GM18520 (cell line): Measurements from ENCODE around the gene SCLY.

Source experiments
- ATAC-seq: cut with Tn5 transposase; IDR thresholded peaks from one replicate; pipeline ENCODE4 v1.9.1; 2021; ENCODE audit not compliant: unreplicated experiment

The SCLY gene

DNA sequence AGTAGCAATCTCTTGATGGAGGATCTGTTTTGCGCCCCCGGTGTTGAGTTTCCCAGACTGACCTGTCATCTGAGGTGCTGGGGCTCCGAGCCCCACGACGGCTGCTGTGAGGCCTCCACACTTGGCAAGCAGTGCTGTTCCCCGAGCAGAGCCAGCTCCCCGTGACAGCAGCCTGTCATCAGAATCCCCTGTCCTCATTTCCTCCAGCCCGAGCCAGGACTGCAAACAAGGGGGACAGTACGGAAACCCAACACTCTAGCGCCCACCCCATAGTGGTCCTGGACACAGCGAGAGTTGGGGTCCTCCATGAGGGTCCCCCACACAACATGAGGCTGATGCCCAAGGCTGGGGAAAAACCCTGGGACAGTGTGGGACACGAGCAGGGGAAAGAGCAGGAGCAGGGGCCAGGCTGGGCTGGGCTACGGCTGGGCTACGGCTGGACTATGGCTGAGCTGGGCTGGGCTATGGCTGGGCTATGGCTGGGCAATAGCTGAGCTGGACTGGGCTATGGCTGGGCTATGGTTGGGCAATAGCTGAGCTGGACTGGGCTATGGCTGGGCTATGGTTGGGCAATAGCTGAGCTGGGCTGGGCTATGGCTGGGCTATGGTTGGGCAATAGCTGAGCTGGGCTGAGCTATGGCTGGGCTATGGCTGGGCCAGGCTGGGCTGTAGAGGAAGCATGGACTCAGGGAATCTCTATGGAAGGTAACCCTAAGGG lies 76.2 kb downstream of the SCLY start:
- ATAC-seq = no peak

DNA sequence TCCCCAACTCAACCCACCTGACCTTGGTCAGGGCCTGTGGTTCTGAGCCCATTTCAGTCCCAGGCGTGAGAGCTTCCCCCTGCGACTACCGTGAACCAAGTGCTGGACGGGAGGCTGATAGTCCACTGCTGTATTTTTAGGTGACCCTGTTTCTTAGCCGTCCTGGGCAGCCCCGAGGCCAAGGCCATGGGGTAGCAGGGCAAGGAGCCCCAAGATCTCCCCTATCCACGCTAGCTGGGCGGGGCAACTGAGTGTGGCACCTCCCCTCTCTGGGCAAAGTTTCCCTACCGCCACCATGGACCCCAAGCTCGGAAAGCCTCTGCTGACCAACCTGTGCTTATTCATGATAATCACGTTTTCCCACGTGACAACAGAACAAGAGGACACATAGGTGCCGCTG lies 77.1 kb downstream of the SCLY start:
- no peak for ATAC-seq

DNA sequence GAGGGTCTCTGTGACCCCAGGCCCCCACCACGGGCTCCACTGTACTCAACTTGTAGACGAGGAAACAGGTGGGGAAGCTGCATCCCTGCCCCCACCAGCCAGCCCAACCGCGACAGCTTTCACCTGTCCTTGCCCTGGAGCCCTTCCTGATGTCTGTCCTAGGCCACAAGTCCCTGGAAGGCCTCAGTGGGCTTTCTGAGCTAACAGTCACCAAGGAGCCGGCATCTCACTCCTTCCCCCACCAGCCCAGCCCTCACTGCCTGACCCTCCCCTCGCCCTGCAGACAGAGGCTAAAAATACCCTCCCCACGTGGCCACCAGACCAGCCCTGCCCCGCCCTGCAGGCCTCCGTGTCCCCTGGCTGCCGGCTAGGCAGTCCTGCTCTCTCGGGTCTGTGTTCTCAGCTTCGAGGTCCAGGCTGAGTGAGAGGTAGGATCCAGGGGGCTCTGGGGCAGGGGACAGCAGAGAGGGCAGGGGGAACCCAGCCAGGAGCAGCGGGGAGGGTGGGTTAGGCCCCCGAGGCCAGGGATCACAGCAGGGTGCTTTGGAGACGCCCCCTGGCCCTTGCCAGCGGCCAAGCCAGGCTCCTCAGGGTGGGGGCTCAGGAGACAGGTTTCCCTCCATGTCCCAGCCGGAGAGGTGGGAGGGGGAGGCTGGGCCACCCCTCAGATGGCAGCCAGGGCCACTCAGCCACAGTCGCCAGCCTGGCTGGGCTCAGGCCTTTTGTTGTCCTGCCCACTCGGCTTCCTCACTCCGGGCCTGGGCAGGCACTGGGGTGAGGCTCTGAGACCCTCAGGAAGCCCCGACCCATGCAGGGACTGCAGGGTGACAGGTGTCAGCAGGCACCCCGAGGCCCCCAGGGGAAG lies 77.8 kb downstream of the SCLY start, which contains the start of gene KLHL30:
KLHL30 (plus strand) TSS at position 338 of the 865 bp plus-strand sequence. CDS start 2,087 bp downstream, outside the sequence.
- no peak for ATAC-seq

DNA sequence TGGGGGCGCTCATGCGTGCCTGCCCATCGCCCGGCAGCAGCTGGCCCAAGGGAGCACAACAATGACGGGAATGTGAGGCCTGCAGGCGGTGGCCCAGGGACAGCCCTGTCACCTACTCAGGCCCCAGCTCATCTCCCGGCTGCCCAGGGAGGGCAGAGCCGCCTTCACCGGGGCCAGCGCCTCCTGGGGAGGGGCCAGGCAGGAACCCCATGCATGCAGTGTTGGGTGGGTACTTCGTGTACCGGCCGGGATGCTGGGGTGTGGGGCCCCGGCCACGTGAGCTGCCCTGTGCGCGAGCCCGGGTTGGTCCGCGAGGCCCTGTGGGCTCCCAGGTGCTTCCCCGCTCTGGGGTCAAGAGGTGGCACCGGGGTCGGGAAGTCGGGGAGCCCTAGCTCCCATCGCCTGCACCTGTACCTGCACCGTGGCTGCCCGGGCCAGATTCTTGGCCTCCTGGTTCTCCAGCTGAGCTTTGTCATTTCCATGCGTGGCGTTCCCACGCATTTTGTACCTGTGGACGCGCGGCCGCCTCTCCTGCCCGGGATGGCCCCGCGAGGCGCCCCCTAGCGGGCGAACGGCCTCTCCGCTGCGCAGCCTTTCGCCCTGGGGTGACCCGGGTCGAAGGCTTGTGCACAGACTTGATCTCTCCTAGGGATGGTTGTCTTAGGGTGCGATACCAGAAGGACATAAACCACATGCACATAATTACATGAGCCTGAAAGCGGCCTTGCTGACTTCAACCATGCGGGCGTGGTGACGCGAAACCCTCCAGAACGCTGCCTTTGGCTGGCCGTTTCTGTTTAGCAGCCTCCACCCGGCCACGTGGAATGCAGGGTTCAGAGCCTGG lies 78.6 kb downstream of the SCLY start:
- ATAC-seq = no peak

DNA sequence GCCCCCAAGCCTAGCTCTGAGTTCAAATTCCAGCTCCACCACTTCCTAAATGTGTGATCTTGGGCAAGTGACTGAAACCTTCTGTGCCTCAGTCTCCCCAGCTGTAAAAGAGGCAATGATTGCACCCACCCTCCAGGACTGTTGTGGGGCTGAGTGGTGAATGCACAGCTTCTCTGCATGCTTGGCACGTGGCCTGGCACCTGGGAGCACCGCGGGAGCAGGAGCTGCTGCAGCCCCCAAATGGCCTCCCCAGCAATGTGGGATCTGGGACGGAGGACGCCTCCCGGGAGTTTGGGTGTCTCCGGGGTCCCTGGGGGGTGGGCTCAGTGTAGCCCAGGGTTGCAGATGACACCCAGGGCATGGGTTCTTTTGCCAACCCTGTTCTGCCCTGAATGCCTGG lies 79.2 kb downstream of the SCLY start:
- ATAC-seq = no peak

DNA sequence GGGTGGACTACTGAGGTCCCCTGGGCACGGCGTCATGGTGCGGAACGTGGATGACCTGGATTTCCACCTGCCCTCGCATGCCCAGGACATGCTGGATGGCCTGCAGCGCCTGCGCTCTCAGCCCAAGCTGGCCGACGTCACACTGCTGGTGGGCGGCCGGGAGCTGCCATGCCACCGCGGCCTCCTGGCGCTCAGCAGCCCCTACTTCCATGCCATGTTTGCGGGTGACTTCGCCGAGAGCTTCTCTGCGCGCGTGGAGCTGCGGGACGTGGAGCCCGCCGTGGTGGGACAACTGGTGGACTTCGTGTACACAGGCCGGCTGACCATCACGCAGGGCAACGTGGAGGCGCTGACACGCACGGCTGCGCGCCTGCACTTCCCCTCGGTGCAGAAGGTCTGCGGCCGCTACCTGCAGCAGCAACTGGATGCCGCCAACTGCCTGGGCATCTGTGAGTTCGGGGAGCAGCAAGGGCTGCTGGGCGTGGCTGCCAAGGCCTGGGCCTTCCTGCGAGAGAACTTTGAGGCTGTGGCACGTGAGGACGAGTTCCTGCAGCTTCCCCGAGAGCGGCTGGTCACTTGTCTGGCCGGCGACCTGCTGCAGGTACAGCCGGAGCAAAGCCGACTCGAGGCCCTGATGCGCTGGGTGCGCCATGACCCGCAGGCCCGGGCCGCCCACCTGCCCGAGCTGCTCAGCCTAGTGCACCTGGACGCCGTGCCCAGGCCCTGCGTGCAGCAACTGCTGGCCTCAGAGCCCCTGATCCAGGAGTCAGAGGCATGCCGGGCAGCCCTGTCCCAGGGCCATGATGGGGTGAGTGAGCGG lies 80.1 kb downstream of the SCLY start:
- ATAC-seq = no peak

DNA sequence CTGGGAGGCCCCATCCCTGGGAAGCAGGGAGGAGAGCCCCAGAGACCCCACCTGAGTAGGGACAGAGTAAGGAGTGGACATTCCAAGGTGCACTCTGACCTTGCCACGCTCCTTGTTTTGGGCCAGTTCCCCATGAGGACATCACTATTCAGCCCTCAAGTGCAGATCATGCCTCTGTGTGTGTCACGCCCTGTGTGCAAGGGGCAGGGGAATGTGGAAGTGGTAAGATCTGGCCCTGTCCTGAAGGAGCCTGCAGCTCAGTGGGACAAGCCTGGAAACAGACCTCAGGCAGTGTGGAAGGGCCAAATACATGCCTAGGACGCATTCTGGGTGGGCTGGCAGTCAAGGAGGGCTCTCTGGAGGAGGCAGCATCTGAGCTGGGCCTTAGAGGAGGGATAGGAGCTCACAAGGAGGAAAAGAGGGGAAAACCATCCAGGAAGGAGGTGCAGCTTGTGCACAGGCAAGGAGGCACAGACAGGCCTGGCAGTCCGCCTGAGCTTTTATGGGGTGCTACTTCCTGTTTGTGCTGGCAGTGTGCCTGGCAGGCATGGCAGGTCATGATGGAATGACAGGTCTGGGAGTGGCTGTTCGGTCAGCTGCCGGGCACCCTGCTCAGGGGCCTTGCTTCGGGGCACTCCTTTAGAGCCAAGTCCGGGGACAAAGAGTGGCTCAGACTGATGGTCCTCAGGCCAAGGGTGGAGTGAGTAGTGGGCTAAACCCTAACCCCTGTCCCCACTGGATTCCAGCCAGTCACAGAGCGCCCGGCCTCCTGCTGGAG lies 80.9 kb downstream of the SCLY start:
- no peak for ATAC-seq

DNA sequence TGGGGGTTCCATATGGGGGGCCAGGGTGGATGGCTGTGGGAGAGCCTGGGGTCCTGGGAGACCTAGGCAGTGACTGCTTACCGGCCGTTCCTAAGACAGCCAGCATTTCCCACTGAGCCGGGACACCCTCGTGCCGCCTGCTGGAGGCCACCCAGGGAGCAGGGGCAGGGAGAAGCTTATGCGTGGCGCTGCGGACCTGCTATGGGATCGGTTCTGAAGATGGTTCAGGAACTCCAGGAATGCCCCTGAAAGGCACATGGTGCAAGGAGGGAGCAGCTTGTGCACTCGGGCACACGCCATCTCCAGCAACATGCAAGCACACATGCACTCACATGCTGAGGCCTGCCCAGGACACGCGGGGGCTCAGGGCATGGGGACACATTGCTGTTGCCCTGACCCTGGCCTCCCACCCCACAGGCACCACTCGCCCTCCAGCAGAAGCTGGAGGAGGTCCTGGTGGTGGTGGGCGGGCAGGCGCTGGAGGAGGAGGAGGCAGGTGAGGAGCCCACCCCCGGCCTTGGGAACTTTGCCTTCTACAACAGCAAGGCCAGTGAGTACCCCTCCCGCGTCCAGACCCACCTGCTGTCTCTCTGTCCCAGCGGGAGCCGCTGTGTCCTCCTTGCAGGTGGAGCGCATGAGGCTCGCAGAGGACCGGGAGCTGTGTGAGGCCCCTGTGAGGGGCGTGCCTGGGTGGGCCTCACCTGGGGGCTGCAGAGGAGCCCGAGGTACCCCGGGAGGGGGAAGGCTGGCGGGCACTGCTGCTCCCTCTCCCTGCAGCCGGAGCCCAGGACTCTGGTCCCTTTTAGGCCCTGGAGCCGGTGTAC lies 81.8 kb downstream of the SCLY start:
- ATAC-seq = no peak

DNA sequence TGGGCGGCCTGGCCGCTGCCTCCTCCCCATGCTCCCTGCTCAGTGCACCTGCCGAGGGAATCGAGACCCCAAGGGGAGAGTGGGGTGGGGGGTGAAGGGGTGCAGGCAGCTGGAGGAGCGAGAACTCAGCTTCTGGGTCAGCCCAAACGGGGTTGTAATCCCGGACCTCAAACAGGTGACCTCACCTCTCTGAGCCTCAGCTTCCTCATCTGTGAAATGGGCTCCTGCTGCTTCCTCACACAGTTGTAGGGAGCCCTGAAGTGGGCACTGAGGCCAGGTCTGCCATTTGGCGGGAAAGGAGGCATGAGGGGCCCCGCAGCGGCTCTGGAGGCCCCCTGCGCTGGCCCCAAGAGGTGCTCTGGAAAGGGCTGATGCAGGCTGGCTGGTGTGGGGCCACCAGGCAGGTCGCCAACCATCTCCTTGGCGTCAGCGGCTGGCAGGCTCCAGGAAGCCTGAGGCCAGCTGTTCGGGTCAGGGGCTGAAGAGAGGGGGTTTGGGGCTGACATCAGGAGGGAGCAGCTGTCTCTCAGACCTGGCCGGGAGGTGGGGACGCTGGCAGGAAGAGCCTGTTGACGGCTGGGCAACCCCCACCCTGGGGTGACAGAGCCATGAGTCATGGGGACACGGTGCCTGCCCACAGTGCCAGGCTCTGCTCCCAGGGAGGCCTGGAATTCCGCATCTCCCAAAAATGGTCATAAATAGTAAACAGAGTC lies 82.6 kb downstream of the SCLY start:
- no peak for ATAC-seq

DNA sequence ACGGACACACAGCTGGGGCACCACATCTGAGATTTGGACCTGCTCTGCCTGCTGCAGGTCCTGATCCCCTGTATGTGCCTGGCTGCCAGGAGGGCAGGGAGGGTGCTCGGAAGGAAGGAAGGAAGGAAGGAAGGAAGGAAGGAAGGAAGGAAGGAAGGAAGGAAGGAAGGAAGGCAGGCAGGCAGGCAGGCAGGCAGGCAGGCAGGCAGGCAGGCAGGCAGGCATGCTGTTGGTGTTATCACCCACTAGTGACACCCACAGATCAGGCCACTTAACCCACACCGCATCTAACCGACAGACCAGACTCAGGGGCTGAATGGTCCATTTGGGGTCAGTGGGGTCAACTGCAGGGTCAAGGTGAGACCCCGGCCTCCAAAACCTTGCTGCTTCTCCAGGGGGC lies 83.5 kb downstream of the SCLY start:
- ATAC-seq = no peak

DNA sequence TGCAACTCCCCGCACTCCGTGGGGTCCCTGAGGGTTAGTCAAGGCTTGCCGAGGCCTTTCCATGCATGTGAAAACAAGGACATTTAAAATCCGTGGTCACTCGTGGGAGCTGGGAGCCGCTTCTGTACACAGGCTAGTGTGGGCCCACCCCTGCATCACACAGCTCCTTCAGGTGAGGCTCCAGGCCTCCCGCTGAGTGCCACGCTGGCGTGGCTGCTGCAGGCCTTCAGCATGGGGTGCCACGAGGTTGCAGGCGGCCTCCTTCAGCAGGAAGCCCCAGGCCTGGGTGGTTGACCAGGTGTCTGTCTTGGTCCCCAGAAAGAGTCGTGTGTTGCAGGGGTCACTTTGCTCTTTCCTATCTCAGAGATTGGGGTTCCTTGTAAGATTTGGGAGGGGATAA lies 84.2 kb downstream of the SCLY start:
- ATAC-seq = no peak

DNA sequence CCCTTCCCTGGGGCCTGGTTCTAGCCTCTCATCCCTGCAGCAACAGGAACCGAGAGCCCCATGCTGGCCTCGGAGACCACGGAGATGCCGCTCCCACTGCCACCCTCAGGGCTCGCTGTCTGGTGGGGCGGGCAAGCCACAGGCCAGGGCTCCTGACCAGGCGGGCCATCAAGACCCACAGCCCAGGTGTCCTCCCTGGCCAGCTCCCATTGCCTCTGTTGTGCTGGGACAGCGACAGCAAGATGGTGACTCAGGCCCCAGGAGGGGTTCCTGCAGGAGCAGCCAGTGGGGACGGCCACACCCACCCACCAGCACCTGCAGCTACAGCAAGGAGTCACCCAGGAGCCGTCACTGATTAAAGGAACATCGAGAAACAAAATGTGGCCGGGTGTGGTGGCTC lies 85.0 kb downstream of the SCLY start:
- ATAC-seq = no peak

DNA sequence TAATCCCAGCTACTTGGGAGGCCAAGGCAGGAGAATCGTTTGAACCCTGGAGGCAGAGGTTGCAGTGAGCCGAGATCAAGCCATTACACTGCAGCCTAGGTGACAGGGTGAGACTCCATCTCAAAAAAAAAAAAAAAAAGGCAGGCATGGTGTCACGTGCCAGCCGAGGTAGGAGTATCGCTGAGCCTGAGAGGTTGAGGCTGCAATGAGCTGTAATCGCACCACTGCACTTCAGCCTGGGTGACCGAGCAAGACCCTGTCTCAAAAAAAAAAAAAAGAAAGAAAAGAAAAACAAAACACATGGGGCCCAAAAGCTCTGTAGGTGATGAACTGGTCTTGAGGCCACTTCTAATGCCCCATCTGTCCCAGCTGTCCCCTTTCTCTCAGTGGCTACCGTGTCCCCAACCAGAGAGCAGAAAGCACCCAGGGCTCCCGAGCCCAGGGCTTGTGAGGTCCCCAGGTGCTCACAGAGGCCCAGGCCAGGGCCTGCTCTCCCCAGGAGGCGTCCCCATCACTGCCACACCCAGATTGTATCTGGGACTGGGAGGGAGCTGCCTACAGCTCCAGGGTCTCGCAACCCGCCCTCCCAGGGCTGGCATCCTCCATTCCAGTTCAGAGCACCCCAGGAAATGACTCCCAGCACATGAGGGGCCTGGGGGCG lies 86.2 kb downstream of the SCLY start:
- no peak for ATAC-seq

DNA sequence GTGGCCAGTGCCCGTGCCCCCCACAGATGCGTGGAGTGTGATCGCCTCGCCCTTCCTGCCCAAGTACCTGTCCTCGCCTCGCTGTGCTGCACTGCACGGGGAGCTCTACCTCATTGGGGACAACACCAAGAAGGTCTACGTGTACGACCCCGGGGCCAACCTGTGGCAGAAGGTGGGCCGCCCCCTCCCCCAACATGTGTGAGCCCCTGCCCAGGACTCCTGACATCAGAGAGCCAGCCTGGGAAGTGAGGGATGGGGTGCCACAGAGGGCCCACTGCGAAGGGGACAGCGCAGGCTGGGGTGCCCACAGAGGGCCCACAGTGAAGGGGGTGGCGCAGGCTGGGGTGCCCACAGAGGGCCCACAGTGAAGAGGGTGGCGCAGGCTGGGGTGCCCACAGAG lies 88.2 kb downstream of the SCLY start:
- no peak for ATAC-seq
